OCI-LY1 (cell line): Measurements from ENCODE around the gene KCNJ16.

Experiments
- H2AFZ ChIP-seq: fragments of 200-600 bp; sonication (generic), shearing (Covaris generic); 2 replicates; pipeline ENCODE4 v1.6.0; 2014; ENCODE audit warnings: antibody characterized with exemption, mild to moderate bottlenecking, low read length
- H3F3A ChIP-seq: fragments of 200-600 bp; sonication (generic), shearing (Covaris generic); 2 replicates; pipeline ENCODE4 v1.6.0; 2014; ENCODE audit warnings: mild to moderate bottlenecking, antibody characterized with exemption, low read length, moderate library complexity; ENCODE audit not compliant: insufficient read depth
- H3K27ac ChIP-seq: fragments of 200-600 bp; sonication (generic); 2 replicates; pipeline ENCODE4 v1.5.1; 2014; ENCODE audit warnings: low read length, mixed run types, mild to moderate bottlenecking, low read depth; ENCODE audit not compliant: poor library complexity, severe bottlenecking
- H3K27me3 ChIP-seq: fragments of 200-600 bp; sonication (generic); 2 replicates; pipeline ENCODE4 v1.6.0; 2014; ENCODE audit warnings: antibody characterized with exemption, mild to moderate bottlenecking, low read length, moderate library complexity; ENCODE audit not compliant: insufficient read depth
- H3K36me3 ChIP-seq: fragments of 200-600 bp; sonication (generic); 2 replicates; pipeline ENCODE4 v1.6.1; 2014; ENCODE audit warnings: mild to moderate bottlenecking, antibody characterized with exemption, low read length, moderate library complexity, mixed read lengths; ENCODE audit not compliant: insufficient read depth
- H3K4me1 ChIP-seq: fragments of 200-600 bp; sonication (generic); 2 replicates; pipeline ENCODE4 v1.5.1; 2014; ENCODE audit warnings: mild to moderate bottlenecking, low read length, moderate library complexity; ENCODE audit not compliant: insufficient read depth, severe bottlenecking
- H3K4me2 ChIP-seq: fragments of 200-600 bp; sonication (generic), shearing (Covaris generic); 2 replicates; pipeline ENCODE4 v1.6.1; 2014; ENCODE audit warnings: low read length
- H3K4me3 ChIP-seq: fragments of 200-600 bp; sonication (generic); 2 replicates; pipeline ENCODE4 v1.5.1; 2014; ENCODE audit warnings: low read length, low read depth, mild to moderate bottlenecking, mixed read lengths; ENCODE audit not compliant: poor library complexity, severe bottlenecking
- H3K79me2 ChIP-seq: fragments of 200-600 bp; shearing (Covaris generic); 2 replicates; pipeline ENCODE4 v1.6.1; 2016; ENCODE audit warnings: mixed run types, low read length, mixed read lengths; ENCODE audit not compliant: insufficient read depth
- H3K9ac ChIP-seq: fragments of 200-600 bp; sonication (generic), shearing (Covaris generic); 2 replicates; pipeline ENCODE4 v1.6.1; 2014; ENCODE audit warnings: mild to moderate bottlenecking, low read length, mixed read lengths
- H3K9me2 ChIP-seq: fragments of 200-600 bp; sonication (generic), shearing (Covaris generic); 2 replicates; pipeline ENCODE4 v1.6.1; 2014; ENCODE audit warnings: low read depth, mild to moderate bottlenecking, low read length, mixed read lengths
- H3K9me3 ChIP-seq: fragments of 200-600 bp; shearing (Covaris generic); 2 replicates; pipeline ENCODE4 v1.6.1; 2014; ENCODE audit warnings: low read length, mixed read lengths
- H4K20me1 ChIP-seq: fragments of 200-600 bp; sonication (generic), shearing (Covaris generic); 2 replicates; pipeline ENCODE4 v1.6.0; 2016; ENCODE audit warnings: mild to moderate bottlenecking, low read length; ENCODE audit not compliant: insufficient read depth
- EZH2 ChIP-seq: fragments of 200-600 bp; sonication (generic), shearing (Covaris generic); IDR thresholded peaks from 2 replicates; pipeline ENCODE4 v1.8.0; 2017; ENCODE audit warnings: borderline replicate concordance, mixed run types, mild to moderate bottlenecking, antibody characterized with exemption, low read length, moderate library complexity, mixed read lengths
- TF ChIP-seq, protein P1 (sequence below): fragments of 200-600 bp; sonication (generic), shearing (Covaris generic); IDR thresholded peaks from 2 replicates; pipeline ENCODE4 v1.5.1; 2017; ENCODE audit warnings: mild to moderate bottlenecking, antibody characterized with exemption, low read length, moderate library complexity, mixed read lengths

The KCNJ16 gene

GRCh38 chr17:70183508-70183907 is 108.5 kb downstream of the KCNJ16 start:
- Histone ChIP-seq H3K9me2 (no peaks in the 10 kb centered on the region), H3K9me3 (no peaks in the 10 kb centered on the region), H3K4me3 (no peak overlapping the region), H3K79me2 (no peaks in the 10 kb centered on the region), H3K27me3 (no peaks in the 10 kb centered on the region; the same call in 1 of the 2 replicates), H3K9ac (no peak overlapping the region), H3K4me1 (no peaks in the 10 kb centered on the region), H4K20me1 (no peaks in the 10 kb centered on the region), H2AFZ (no peak overlapping the region), H3K4me2 (no peak overlapping the region), H3K36me3 (no peaks in the 10 kb centered on the region), H3K27ac (no peak overlapping the region), H3F3A (no peaks in the 10 kb centered on the region)
- no peak for TF ChIP-seq EZH2
- TF ChIP-seq, protein P1, sequence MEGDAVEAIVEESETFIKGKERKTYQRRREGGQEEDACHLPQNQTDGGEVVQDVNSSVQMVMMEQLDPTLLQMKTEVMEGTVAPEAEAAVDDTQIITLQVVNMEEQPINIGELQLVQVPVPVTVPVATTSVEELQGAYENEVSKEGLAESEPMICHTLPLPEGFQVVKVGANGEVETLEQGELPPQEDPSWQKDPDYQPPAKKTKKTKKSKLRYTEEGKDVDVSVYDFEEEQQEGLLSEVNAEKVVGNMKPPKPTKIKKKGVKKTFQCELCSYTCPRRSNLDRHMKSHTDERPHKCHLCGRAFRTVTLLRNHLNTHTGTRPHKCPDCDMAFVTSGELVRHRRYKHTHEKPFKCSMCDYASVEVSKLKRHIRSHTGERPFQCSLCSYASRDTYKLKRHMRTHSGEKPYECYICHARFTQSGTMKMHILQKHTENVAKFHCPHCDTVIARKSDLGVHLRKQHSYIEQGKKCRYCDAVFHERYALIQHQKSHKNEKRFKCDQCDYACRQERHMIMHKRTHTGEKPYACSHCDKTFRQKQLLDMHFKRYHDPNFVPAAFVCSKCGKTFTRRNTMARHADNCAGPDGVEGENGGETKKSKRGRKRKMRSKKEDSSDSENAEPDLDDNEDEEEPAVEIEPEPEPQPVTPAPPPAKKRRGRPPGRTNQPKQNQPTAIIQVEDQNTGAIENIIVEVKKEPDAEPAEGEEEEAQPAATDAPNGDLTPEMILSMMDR, result no peak

DNA sequence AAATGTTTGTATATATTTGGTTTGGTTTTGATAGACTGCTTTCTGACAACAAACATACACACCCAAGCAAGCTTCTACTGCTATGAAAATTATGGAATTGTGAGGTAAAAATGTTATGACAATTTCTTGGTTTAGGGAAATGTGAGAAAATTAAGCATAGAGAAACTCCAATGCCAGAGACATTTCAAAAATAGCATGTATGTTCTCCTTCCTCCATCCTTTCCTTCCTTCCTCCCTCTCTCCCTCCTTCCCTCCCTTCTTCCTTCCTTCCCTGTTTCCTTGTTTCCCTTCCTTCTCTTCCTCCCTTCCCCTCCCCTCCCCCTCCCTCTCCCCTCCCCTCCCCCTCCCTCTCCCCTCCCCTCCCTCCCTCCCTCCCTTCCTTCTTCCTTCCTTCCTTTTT is 109.2 kb downstream of the KCNJ16 start:
- H3K9me3 ChIP-seq, result no peaks in the 10 kb centered on the region
- no peak for TF ChIP-seq EZH2
- TF ChIP-seq, protein P1, result no peak
- H3K9ac ChIP-seq, result no peak overlapping the region
- no peaks in the 10 kb centered on the region for H3K9me2 ChIP-seq
- H3K4me3 ChIP-seq, result no peak overlapping the region
- H2AFZ ChIP-seq, result no peak overlapping the region
- no peaks in the 10 kb centered on the region; the same call in 1 of the 2 replicates for H3K27me3 ChIP-seq
- no peaks in the 10 kb centered on the region for H3K36me3 ChIP-seq
- no peaks in the 10 kb centered on the region for H4K20me1 ChIP-seq
- H3K4me2 ChIP-seq, result no peak overlapping the region
- H3K79me2 ChIP-seq, result no peaks in the 10 kb centered on the region
- no peak overlapping the region for H3K27ac ChIP-seq
- no peaks in the 10 kb centered on the region for H3K4me1 ChIP-seq
- no peaks in the 10 kb centered on the region for H3F3A ChIP-seq

DNA sequence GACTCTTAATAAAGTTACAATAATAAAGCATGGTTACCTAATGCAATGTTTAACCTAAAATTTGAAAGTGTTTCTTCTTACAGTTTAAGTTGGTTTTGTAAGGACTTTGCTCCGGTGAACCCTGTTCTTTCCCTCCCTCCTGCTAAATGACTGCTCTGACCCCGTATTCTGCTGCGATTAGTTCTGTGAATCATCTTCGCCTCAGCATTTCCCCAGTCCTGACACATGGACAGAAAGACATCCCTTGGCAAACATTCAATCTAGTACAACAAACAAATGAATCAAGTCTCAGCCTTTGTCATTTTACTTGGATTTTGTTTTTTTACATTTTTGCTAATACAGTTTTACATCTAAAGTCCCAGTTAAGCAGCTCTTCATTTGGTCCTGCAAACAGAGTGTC is 109.7 kb downstream of the KCNJ16 start:
- H3K79me2 ChIP-seq, result no peaks in the 10 kb centered on the region
- H3K9me3 ChIP-seq, result no peaks in the 10 kb centered on the region
- no peaks in the 10 kb centered on the region for H4K20me1 ChIP-seq
- H3K27ac ChIP-seq, result no peak overlapping the region
- H3K9ac ChIP-seq, result no peak overlapping the region
- no peaks in the 10 kb centered on the region for H3K9me2 ChIP-seq
- H3F3A ChIP-seq, result no peaks in the 10 kb centered on the region
- no peak overlapping the region for H2AFZ ChIP-seq
- H3K4me1 ChIP-seq, result no peaks in the 10 kb centered on the region
- no peaks in the 10 kb centered on the region for H3K36me3 ChIP-seq
- no peaks in the 10 kb centered on the region; the same call in 1 of the 2 replicates for H3K27me3 ChIP-seq
- TF ChIP-seq, protein P1, result no peak
- TF ChIP-seq EZH2, result no peak
- no peak overlapping the region for H3K4me2 ChIP-seq
- no peak overlapping the region for H3K4me3 ChIP-seq
